MV-4-11 (cell line): ENCODE measurements around the gene SP6.

ENCODE experiments used
- DNase-seq: peaks from one replicate; lab custom pipeline; 2025; lab: John Stamatoyannopoulos, UW

SP6 gene

GRCh38 chr17:47879028-47879585 lies 28.1 kb upstream of the SP6 start:
- no peak for DNase-seq

- no peak for DNase-seq
Observed at GRCh38 chr17:47878203-47879027, 27.5 kb upstream of the SP6 start.

DNA sequence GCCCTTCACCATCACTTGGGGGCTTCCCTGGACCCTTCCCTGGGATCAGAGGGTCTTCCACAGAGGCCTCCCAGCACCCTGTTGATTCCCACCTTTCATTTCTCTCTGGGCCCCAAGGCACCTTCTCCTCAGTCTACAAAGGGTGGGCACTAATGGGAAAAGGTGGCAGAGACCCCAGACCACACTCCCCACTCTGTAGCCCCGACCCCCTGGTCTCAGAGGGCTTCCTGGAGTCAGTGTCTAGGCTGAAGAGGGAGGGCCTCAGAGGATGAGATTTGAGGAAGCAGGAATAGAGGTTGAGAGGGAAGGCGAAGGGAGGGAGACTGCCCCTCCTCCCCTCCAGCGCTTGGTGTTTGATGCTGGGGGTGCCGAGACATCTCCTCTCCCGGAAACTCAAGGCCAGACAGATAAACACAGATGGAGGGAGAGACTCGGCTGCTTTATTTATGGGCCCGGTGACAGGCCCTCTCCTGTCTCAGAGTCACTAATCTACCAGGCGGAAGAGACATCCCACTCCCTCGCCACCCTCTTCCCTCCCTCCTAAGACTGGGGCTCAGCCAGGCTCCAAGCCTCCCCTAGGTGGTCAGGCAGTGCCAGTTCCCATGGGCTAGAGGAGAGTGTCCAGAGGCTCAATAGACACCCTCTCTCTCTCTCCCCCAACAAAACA lies 26.5 kb upstream of the SP6 start:
- DNase-seq = no peak

DNA sequence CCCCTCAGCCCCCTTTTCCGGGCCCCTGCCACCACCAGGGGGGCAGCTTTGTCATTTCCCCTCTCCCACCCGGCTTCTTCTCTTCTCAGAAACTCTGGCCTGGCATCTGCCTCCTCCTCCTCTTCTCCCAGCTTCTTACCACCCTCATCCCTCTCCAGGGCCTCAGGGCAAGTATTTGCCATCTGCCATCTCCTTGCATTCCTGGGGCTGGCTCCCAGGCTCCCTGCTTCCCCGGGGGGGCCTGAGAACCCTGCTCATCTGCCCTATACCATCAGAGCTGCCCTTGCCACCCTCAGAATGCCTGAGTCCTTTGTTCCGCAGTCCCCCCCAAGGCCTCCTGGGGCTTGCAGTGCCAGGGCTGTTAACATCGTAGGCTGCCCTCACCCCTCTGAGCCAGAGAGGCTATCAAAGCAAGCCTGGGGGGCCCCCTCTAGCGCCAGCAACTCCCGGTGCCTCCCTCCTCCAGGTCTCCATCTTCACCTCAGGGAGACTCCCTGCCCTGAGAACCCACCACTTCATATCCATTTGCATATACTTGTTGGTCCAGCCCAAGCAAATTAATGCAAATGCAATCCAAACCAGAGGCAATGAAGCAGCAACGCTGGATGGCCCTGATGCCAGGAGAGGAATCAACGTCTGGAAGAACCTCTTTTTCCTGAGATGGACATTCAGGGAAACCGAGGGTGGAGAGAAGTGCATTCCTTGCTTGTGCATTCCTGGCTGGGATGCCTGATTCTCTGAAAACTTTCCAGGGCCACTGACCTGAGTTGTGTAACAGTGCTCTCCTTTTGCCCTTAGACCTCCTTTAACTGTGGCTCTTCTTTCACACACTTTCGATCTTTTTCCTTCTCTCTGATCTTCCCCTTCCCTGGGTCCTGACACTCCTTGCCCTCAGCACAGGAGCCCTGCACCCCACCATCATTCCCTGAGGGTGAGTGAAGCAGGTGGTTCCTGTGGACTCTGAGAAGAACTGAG lies 24.3 kb upstream of the SP6 start:
- no peak for DNase-seq

GRCh38 chr17:47873200-47874090 lies 22.5 kb upstream of the SP6 start:
- DNase-seq = no peak

GRCh38 chr17:47872651-47873161 lies 21.7 kb upstream of the SP6 start:
- no peak for DNase-seq

DNA sequence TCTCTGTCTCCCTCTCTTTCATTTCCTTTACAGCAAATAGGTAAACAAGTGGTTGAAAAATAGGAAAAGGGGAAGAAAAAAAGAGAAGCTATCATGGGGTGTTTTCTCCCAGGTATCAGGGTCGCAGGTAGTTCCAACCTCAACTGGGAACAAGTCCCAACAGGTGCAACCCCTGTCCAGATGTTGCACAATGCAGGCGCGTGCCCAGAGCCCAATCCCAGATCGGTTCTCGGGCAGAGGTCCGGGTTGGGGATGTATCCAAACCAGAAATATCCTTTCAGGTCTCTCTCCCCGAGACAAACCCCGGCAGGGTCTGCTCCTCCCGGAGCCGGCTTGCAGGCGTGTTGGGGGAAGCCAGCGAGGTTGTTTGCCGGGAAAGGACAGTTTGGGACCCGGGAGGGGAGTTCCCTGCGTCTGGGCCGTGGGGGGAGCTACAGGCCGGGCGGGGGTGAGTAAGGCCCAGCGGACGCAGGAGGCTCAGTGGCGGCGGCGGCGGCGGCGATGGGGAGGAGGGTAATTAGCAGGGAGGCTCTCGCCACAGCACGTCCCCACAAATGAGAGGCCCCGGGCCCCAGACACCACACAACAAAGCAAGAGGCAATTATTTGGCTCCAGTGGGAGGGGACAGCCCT lies 21.2 kb upstream of the SP6 start:
- DNase-seq = no peak

DNA sequence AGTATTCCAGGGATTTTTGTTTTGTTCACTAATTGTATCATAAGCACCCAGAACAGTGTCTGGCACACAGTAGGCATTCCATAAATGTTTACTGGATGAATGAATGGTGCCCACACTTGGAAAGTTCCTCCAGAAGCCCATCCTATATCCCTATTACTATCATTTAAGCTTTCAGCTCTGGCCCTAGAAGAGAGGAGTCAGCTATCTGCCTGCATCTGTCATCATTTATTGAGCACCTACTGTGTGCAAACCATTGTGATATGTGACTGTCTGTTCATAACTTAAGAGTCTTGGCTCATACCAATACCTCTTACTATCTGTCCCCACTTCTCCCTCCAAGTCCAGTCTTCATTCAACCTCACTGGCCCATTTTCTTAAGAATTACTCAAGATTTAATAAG lies 20.1 kb upstream of the SP6 start:
- no peak for DNase-seq

- DNase-seq = no peak
Observed at GRCh38 chr17:47870056-47870455, 19.1 kb upstream of the SP6 start.

- no peak for DNase-seq
Observed at GRCh38 chr17:47869114-47869513, 18.2 kb upstream of the SP6 start.

DNA sequence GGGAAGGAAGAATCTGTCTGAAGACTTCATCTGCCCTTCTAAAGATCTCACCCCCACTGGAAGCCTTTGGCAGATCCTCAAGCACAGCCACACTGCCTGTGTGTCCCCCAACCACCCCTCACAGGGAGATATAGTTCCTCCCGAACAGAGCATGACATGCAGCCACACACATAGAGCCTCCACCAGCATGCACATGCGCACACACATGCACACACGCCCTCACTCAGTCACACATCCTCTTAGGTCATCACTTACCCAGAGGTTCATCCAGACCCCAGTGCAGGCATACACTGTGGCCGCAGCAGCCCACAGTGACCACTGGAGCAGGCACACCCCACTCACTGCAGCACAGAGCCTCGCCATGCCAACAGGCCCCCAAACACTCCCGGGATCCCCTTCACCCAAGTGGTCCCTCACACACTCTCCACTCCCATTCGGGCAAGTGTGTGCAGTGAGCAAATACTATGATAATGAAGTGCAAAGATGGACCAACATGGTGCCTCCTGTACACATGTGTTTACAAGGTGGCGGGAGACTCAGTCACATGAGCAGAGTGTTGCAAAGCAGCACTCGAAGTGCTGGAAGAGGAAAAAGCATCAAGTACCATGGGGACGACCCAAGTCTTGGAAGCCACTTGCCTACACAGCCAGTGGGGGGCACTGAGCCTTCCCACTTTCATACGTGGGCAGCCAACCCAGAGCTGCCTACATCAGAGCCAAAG lies 17.0 kb upstream of the SP6 start:
- DNase-seq = no peak

DNA sequence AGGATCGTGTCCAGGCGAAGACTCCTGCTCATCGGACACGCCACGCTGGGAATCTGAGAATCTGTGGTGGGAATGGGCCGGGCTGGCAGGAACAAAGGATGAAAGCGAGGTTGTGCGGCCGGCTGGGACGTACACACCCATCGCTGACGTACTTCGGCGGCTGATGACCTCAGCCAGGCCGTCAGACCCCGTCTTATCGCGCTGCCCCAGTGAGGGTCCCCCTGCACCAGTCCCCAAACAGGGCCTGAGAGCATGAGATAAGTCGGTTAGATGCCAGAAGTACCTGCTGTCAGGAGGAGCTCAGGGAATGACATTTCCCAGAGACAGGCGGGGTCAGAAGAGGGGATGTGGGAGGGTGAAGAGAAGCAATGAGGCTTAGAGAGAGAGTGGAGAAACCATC lies 16.0 kb upstream of the SP6 start:
- no peak for DNase-seq

- DNase-seq = peak; percentile 62
Observed at GRCh38 chr17:47864791-47865216, 13.8 kb upstream of the SP6 start.

- DNase-seq = peak; percentile 26
Observed at GRCh38 chr17:47862621-47863440, 11.9 kb upstream of the SP6 start.

DNA sequence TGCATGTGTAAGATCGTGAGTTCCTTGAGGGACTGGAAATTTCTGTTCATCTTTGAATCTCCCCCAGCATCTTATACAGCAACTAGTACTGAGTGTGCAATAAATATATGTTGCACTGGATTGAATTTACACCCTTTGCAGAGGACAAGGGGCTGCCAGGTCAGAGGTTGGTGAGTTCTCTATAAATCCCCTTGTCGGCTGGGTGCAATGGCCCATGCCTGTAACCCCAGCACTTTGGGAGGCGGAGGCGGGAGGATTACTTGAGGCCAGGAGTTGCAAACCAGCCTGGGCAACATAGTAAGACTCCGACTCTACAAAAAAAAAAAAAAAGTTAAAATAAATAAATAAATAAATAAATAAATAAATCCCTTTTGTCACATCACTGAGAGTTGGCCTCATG lies 9.4 kb upstream of the SP6 start:
- DNase-seq = no peak

GRCh38 chr17:47857551-47858455 lies 6.8 kb upstream of the SP6 start:
- DNase-seq = no peak

GRCh38 chr17:47856830-47857229 lies 5.9 kb upstream of the SP6 start:
- no peak for DNase-seq

GRCh38 chr17:47855737-47856136 lies 4.8 kb upstream of the SP6 start:
- DNase-seq = no peak
